GM12873 (cell line): ENCODE results near the gene PRRX2.

ENCODE experiments used
- CTCF ChIP-seq: IDR thresholded peaks from 2 replicates; pipeline ENCODE4 v1.5.1; 2012; ENCODE audit warnings: low read depth, mild to moderate bottlenecking, moderate library complexity, low read length, control low read depth; ENCODE audit not compliant: insufficient read depth; ENCODE audit errors: missing control alignments

PRRX2 gene

GRCh38 chr9:129626079-129626624, 39.3 kb upstream of the PRRX2 start, which contains the start of gene NTMT1:
TSS of gene NTMT1 (plus strand) at chr9:129626163. CDS start at chr9:129632704, 6,541 bp downstream.
- no peak for TF ChIP-seq CTCF

- TF ChIP-seq CTCF, result no peak
Measured at GRCh38 chr9:129626625-129627284, 38.7 kb upstream of the PRRX2 start.

GRCh38 chr9:129627556-129628440, 37.6 kb upstream of the PRRX2 start:
- TF ChIP-seq CTCF, result no peak

- TF ChIP-seq CTCF, result no peak
Measured at GRCh38 chr9:129628709-129629108, 36.7 kb upstream of the PRRX2 start.

GRCh38 chr9:129629251-129629820, 36.1 kb upstream of the PRRX2 start:
- no peak for TF ChIP-seq CTCF

GRCh38 chr9:129630967-129631673, 34.3 kb upstream of the PRRX2 start:
- TF ChIP-seq CTCF, result no peak
